ENCODE measurements around the gene RLIM.
"Not testable (repeated sequence)": the region's sequence is repeated elsewhere in the genome, so short reads cannot be mapped to it uniquely, and the experiment has no call there.

DNA sequence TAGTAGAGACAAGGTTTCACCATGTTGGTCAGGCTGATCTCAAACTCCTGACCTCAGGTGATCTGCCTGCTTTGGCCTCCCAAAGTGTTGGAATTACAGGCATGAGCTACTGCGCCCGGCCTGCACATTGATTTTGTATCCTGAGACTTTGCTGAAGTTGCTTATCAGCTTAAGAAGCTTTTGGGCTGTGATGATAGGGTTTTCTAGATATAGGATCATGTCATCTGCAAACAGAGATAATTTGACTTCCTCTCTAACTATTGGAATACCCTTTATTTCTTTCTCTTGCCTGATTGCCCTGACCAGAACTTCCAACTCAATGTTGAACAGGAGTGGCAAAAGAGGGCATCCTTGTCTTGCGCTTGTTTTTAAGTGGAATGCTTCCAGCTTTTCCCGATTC, 40.5 kb upstream of the RLIM start:
- TF ChIP-seq, protein P1, sequence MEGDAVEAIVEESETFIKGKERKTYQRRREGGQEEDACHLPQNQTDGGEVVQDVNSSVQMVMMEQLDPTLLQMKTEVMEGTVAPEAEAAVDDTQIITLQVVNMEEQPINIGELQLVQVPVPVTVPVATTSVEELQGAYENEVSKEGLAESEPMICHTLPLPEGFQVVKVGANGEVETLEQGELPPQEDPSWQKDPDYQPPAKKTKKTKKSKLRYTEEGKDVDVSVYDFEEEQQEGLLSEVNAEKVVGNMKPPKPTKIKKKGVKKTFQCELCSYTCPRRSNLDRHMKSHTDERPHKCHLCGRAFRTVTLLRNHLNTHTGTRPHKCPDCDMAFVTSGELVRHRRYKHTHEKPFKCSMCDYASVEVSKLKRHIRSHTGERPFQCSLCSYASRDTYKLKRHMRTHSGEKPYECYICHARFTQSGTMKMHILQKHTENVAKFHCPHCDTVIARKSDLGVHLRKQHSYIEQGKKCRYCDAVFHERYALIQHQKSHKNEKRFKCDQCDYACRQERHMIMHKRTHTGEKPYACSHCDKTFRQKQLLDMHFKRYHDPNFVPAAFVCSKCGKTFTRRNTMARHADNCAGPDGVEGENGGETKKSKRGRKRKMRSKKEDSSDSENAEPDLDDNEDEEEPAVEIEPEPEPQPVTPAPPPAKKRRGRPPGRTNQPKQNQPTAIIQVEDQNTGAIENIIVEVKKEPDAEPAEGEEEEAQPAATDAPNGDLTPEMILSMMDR (IDR thresholded peaks at IDR 0.05), result not testable (repeated sequence)
- not testable (repeated sequence) for TF ChIP-seq EZH2 (IDR thresholded peaks at IDR 0.05; ENCODE audit: borderline replicate concordance, insufficient read depth, low read depth, low read length, poor library complexity, severe bottlenecking)

All from B cell (primary cell).